Measurements from ENCODE around the gene FBRSL1.

Gene FBRSL1

DNA sequence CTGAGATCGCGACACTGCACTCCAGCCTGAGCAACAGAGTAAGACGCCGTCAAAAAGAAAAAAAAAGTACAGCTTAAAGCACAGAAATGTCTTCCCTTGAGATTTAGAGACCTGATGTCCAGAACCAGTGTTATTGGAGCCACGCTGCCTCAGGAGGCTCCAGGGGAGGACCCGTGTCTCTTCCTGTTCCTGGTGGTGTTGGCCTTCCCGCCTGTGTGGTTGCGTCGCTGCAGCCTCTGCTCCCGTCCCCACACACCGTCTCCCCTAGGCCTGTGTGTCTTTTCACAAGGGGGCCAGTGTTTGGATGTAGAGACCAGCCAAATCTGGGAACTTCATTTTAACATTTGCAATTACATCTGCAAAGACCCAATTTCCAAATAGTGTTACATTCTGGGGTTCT is 8.6 kb upstream of the FBRSL1 start:
- Histone ChIP-seq H3K4me3 (IDR thresholded peaks at IDR 0.05; ENCODE audit: insufficient read depth, low read depth, low read length) (no peak overlapping the region), H3K27me3 (ENCODE audit: insufficient read depth, low read depth) (peaks cover 4% of the 10 kb centered on the region; the same call in 1 of the 2 replicates), H3K4me2 (no peak overlapping the region)

DNA sequence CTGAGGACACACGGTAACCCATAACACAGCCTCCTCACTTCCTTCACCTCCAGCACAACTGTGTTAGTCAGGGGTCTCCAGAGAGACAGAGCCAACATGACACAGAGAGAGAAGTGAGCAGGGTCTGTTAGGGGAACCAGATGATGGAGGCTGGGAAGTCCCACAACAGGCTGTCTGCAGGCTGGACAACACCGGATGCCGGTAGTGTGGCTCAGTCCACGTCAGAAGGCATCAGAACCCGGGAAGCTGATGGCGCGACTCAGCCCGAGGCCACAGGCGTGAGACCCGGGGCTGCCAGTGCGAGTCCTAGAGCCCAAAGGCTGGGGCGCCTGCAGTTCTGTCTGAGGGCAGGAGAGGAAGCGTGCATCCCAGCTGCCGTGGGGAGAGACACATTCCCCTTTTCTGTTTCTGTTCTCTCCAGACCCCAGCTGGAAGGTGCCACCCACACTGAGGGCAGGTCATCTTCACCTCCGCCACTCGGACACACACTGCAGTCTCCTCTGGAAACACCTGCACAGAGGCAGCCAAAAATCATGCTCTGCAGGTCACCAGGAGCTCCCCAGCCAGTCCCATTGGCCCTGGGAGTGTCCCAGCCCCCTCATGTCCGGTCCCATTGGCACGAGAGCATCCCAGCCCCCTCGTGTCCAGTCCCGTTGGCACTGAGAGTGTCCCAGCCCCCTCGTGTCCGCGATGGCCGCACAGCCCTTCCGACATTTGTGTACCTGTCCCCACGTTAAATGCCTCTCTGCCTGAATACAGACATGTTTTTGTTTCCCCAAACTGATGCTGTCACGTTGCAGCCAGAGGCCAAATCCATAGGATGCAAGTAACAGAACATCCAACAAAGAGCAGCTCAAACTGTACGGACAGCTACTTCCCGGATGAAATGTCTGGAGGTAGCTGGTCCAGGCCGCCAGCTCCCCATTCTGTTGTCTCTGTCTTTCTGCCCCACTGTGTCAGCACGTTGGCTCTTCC is 7.9 kb upstream of the FBRSL1 start:
- no peaks in the 10 kb centered on the region for H4K20me1 ChIP-seq (ENCODE audit: insufficient read depth)
- H3K27ac ChIP-seq, result no peak overlapping the region
- H3K27me3 ChIP-seq (ENCODE audit: insufficient read depth, low read depth), result peaks cover 4% of the 10 kb centered on the region; the same call in 1 of the 2 replicates
- no peaks in the 10 kb centered on the region for H3K4me1 ChIP-seq (ENCODE audit: low read depth, poor library complexity, severe bottlenecking)
- no peaks in the 10 kb centered on the region for H3K79me2 ChIP-seq (ENCODE audit: insufficient read depth, low read depth)
- TF ChIP-seq, protein P1, sequence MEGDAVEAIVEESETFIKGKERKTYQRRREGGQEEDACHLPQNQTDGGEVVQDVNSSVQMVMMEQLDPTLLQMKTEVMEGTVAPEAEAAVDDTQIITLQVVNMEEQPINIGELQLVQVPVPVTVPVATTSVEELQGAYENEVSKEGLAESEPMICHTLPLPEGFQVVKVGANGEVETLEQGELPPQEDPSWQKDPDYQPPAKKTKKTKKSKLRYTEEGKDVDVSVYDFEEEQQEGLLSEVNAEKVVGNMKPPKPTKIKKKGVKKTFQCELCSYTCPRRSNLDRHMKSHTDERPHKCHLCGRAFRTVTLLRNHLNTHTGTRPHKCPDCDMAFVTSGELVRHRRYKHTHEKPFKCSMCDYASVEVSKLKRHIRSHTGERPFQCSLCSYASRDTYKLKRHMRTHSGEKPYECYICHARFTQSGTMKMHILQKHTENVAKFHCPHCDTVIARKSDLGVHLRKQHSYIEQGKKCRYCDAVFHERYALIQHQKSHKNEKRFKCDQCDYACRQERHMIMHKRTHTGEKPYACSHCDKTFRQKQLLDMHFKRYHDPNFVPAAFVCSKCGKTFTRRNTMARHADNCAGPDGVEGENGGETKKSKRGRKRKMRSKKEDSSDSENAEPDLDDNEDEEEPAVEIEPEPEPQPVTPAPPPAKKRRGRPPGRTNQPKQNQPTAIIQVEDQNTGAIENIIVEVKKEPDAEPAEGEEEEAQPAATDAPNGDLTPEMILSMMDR (conservative IDR thresholded peaks at IDR 0.05; ENCODE audit: low read depth, low read length), result no peak
- H3K4me2 ChIP-seq, result no peak overlapping the region
- no peaks in the 10 kb centered on the region for H3K36me3 ChIP-seq (ENCODE audit: insufficient read depth)
- H3K4me3 ChIP-seq (IDR thresholded peaks at IDR 0.05; ENCODE audit: insufficient read depth, low read depth, low read length), result no peak overlapping the region
- H3K9ac ChIP-seq, result no peak overlapping the region
- H2AFZ ChIP-seq (ENCODE audit: low read depth), result no peak overlapping the region

More for the DNA sequence above, 8.6 kb upstream of the FBRSL1 start:
- Histone ChIP-seq H3K4me1 (ENCODE audit: low read depth, poor library complexity, severe bottlenecking) (no peaks in the 10 kb centered on the region), H3K27ac (no peak overlapping the region), H3K79me2 (ENCODE audit: insufficient read depth, low read depth) (no peaks in the 10 kb centered on the region), H2AFZ (ENCODE audit: low read depth) (no peak overlapping the region), H3K9ac (no peak overlapping the region), H4K20me1 (ENCODE audit: insufficient read depth) (no peaks in the 10 kb centered on the region), H3K36me3 (ENCODE audit: insufficient read depth) (no peaks in the 10 kb centered on the region)
- TF ChIP-seq, protein P1 (conservative IDR thresholded peaks at IDR 0.05; ENCODE audit: low read depth, low read length), result no peak

DNA sequence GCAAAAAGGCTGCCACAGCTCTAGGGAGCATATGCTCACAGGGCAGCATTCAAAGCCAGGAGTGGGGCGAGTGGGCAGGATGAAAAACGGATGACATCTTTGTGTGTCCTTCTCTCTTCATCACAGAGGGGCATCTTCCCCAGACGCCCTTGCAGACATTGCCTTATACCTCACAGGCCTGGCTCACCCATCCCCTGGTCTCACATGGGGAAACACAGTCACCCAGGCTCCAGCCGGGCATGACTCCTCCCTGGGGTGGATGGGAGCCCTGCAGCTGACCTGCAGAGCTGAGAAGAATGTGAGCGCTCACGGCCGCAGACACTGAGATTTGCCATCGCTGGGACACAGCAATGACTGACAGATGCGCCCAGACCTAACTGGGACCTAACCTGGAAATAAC is 7.2 kb upstream of the FBRSL1 start:
- H3K4me1 ChIP-seq (ENCODE audit: low read depth, poor library complexity, severe bottlenecking), result no peaks in the 10 kb centered on the region
- no peaks in the 10 kb centered on the region for H3K79me2 ChIP-seq (ENCODE audit: insufficient read depth, low read depth)
- no peaks in the 10 kb centered on the region for H3K36me3 ChIP-seq (ENCODE audit: insufficient read depth)
- TF ChIP-seq, protein P1 (conservative IDR thresholded peaks at IDR 0.05; ENCODE audit: low read depth, low read length), result no peak
- H3K27me3 ChIP-seq (ENCODE audit: insufficient read depth, low read depth), result peaks cover 4% of the 10 kb centered on the region; the same call in 1 of the 2 replicates
- no peak overlapping the region for H2AFZ ChIP-seq (ENCODE audit: low read depth)
- H3K4me3 ChIP-seq (IDR thresholded peaks at IDR 0.05; ENCODE audit: insufficient read depth, low read depth, low read length), result no peak overlapping the region
- no peak overlapping the region for H3K27ac ChIP-seq
- H3K4me2 ChIP-seq, result no peak overlapping the region
- no peaks in the 10 kb centered on the region for H4K20me1 ChIP-seq (ENCODE audit: insufficient read depth)
- H3K9ac ChIP-seq, result no peak overlapping the region

DNA sequence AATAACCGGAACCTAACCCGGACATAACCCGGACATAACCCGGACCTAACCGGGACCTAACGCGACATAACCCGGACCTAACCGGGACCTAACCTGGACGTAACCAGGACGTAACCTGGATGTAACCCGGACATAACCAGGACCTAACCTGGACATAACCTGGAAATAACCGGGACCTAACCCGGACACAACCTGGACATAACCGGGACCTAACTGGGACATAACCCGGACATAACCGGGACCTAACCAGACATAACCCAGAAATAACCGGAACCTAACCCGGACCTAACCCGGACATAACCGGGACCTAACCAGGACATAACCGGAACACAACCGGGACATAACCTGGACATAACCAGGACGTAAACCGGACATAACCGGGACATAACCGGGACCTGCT is 6.7 kb upstream of the FBRSL1 start:
- H3K27me3 ChIP-seq (ENCODE audit: insufficient read depth, low read depth), result peaks cover 4% of the 10 kb centered on the region; the same call in 1 of the 2 replicates
- H3K4me1 ChIP-seq (ENCODE audit: low read depth, poor library complexity, severe bottlenecking), result no peaks in the 10 kb centered on the region
- no peak overlapping the region for H3K27ac ChIP-seq
- H3K9ac ChIP-seq, result no peak overlapping the region
- H4K20me1 ChIP-seq (ENCODE audit: insufficient read depth), result no peaks in the 10 kb centered on the region
- no peak overlapping the region for H2AFZ ChIP-seq (ENCODE audit: low read depth)
- TF ChIP-seq, protein P1 (conservative IDR thresholded peaks at IDR 0.05; ENCODE audit: low read depth, low read length), result no peak
- H3K36me3 ChIP-seq (ENCODE audit: insufficient read depth), result no peaks in the 10 kb centered on the region
- no peaks in the 10 kb centered on the region for H3K79me2 ChIP-seq (ENCODE audit: insufficient read depth, low read depth)
- no peak overlapping the region for H3K4me2 ChIP-seq
- no peak overlapping the region for H3K4me3 ChIP-seq (IDR thresholded peaks at IDR 0.05; ENCODE audit: insufficient read depth, low read depth, low read length)

Data from KMS-11 (cell line).